HepG2 (cell line): Measurements from ENCODE around the gene CXCL3. TPM values are rescaled to one million over a fixed set of nuclear protein-coding genes. Genes with fewer than 3 reads are reported as not detected.

Experiments
- ATAC-seq: fragments of 200-7000 bp; cut with Tn5 transposase; 3 replicates; pipeline ENCODE4 v1.9.1; 2020; ENCODE audit warnings: mild to moderate bottlenecking, moderate library complexity
- BruUV-seq: library from RNA; stranded (reverse); fragments of 400-500 nt; replicated peaks from 2 replicates; lab custom pipeline; 2021; lab: Mats Ljungman, UMichigan
- CTCF ChIA-PET: fragments of 300-600 bp; formaldehyde crosslinking; extraction: SDS; loops from one replicate; lab custom pipeline; 2021; ENCODE audit warnings: low total read pairs, inconsistent platforms, low intra/inter-chr PET ratio; lab: Yijun Ruan, JAX
- POLR2A ChIA-PET: fragments of 350-600 bp; sonication (Branson Sonifier 250); formaldehyde crosslinking; loops from one replicate; lab custom pipeline; 2020; ENCODE audit warnings: antibody characterized with exemption, inconsistent platforms; lab: Yijun Ruan, JAX
- DNase-seq: peaks from one replicate; pipeline ENCODE4 v3.0.0-alpha.2; 2015; ENCODE audit warnings: low spot score
- FAIRE-seq: peaks from 3 replicates; lab custom pipeline; 2011; peaks lifted over from hg19 to GRCh38; lab: Jason Lieb, UNC
- H2AFZ ChIP-seq: one replicate; pipeline ENCODE4 v1.6.1; 2011; ENCODE audit warnings: low read length, inconsistent platforms
- H3K27ac ChIP-seq: fragments of 300-600 bp; 3 replicates; pipeline ENCODE4 v1.8.0; 2011; ENCODE audit warnings: mixed run types, mild to moderate bottlenecking, mixed read lengths, low read length, inconsistent platforms; ENCODE audit not compliant: insufficient read depth; ENCODE audit errors: extremely low read length
- H3K27me3 ChIP-seq, 2 experiments: fragments of 200-600 bp in 1 of 2; 2 replicates in 1 of 2; 3 replicates in 1 of 2; pipeline versions ENCODE4 v1.6.0 to v1.8.0; 2011; ENCODE audit warnings: low read length in 2 of 2, mild to moderate bottlenecking in 2 of 2, moderate library complexity in 2 of 2, inconsistent platforms in 1 of 2; ENCODE audit not compliant: insufficient read depth in 2 of 2, control insufficient read depth in 1 of 2
- H3K36me3 ChIP-seq, 2 experiments: fragments of 200-600 bp in 1 of 2; replicated peaks in 1 of 2; 2 replicates in 1 of 2; 3 replicates in 1 of 2; pipeline versions ENCODE4 v1.5.1 to v1.8.0; 2011; ENCODE audit warnings: low read length in 2 of 2, inconsistent platforms in 1 of 2; ENCODE audit not compliant: insufficient read depth in 2 of 2, control insufficient read depth in 1 of 2
- H3K4me1 ChIP-seq: 2 replicates; pipeline ENCODE4 v1.5.1; 2012; ENCODE audit warnings: low read length, inconsistent platforms; ENCODE audit not compliant: insufficient read depth
- H3K4me2 ChIP-seq: 2 replicates; pipeline ENCODE4 v1.6.0; 2011; ENCODE audit warnings: low read depth, low read length, inconsistent platforms
- H3K4me3 ChIP-seq, 3 experiments: fragments of 200-600 bp in 1 of 3; sonication (generic), shearing (Covaris generic) in 1 of 3; replicated peaks in 1 of 3; 2 replicates each; pipeline ENCODE4 v1.5.1; 2011 to 2016; ENCODE audit warnings: low read length in 3 of 3, inconsistent platforms in 2 of 3, low read depth in 2 of 3, mild to moderate bottlenecking in 2 of 3, control low read depth in 1 of 3, mixed read lengths in 1 of 3; ENCODE audit not compliant: insufficient read depth in 1 of 3
- H3K79me2 ChIP-seq: one replicate; pipeline ENCODE4 v1.6.1; 2011; ENCODE audit warnings: low read length, inconsistent platforms; ENCODE audit not compliant: insufficient read depth
- H3K9ac ChIP-seq: 2 replicates; pipeline ENCODE4 v1.6.0; 2011; ENCODE audit warnings: mild to moderate bottlenecking, low read depth, low read length, inconsistent platforms; ENCODE audit not compliant: insufficient read depth
- H3K9me3 ChIP-seq: 2 replicates; pipeline ENCODE4 v1.5.1; 2012; ENCODE audit warnings: mild to moderate bottlenecking, low read length
- H4K20me1 ChIP-seq: 2 replicates; pipeline ENCODE4 v1.6.0; 2011; ENCODE audit warnings: inconsistent platforms, mild to moderate bottlenecking, low read length, moderate library complexity; ENCODE audit not compliant: insufficient read depth
- CEBPG ChIP-seq: IDR thresholded peaks from 2 replicates; pipeline ENCODE4 v1.6.1; 2016
- GABPA ChIP-seq, 2 experiments: IDR thresholded peaks; 2 replicates each; pipeline ENCODE4 v1.6.1; 2011 to 2016; ENCODE audit warnings: low read depth in 2 of 2, low read length in 1 of 2, missing biosample characterization in 1 of 2, missing genetic modification characterization in 1 of 2
- GLI4 ChIP-seq: sonication (generic); formaldehyde crosslinking; IDR thresholded peaks from 2 replicates; pipeline ENCODE4 v1.5.1; 2020; ENCODE audit warnings: missing genetic modification reagents, mild to moderate bottlenecking, moderate library complexity, borderline replicate concordance
- HES4 ChIP-seq: sonication (generic); formaldehyde crosslinking; IDR thresholded peaks from 2 replicates; pipeline ENCODE4 v1.9.0; 2021; ENCODE audit warnings: mild to moderate bottlenecking, missing genetic modification reagents, borderline replicate concordance
- HNF4A ChIP-seq: sonication (generic); formaldehyde crosslinking; IDR thresholded peaks from 2 replicates; pipeline ENCODE4 v1.4.0; 2020; ENCODE audit warnings: missing genetic modification reagents
- MAFF ChIP-seq: IDR thresholded peaks from 2 replicates; pipeline ENCODE4 v1.6.1; 2011; ENCODE audit warnings: low read depth, low read length, improper control_type of control experiment
- MAFK ChIP-seq, 2 experiments: IDR thresholded peaks in 1 of 2; conservative IDR thresholded peaks in 1 of 2; 2 replicates each; pipeline ENCODE4 v1.6.1; 2011; ENCODE audit warnings: improper control_type of control experiment in 2 of 2, low read length in 2 of 2
- SRY ChIP-seq: sonication (generic); formaldehyde crosslinking; IDR thresholded peaks from 2 replicates; pipeline ENCODE4 v1.8.0; 2022; ENCODE audit warnings: mild to moderate bottlenecking, missing genetic modification reagents
- WIZ ChIP-seq: sonication (generic); formaldehyde crosslinking; IDR thresholded peaks from 2 replicates; pipeline ENCODE4 v1.5.1; 2020; ENCODE audit warnings: mild to moderate bottlenecking, missing genetic modification reagents
- ZNF142 ChIP-seq: sonication (generic); formaldehyde crosslinking; IDR thresholded peaks from 2 replicates; pipeline ENCODE4 v1.4.0; 2020; ENCODE audit warnings: missing genetic modification reagents
- ZNF263 ChIP-seq: sonication (generic); formaldehyde crosslinking; IDR thresholded peaks from 2 replicates; pipeline ENCODE4 v1.4.0; 2020; ENCODE audit warnings: missing genetic modification reagents
- ZNF484 ChIP-seq: sonication (generic); formaldehyde crosslinking; IDR thresholded peaks from 2 replicates; pipeline ENCODE4 v1.5.1; 2020; ENCODE audit warnings: mild to moderate bottlenecking, low read depth, missing genetic modification reagents, borderline replicate concordance
- ZNF577 ChIP-seq: sonication (generic); formaldehyde crosslinking; IDR thresholded peaks from 2 replicates; pipeline ENCODE4 v1.4.0; 2020; ENCODE audit warnings: mild to moderate bottlenecking, low read depth, missing genetic modification reagents, borderline replicate concordance
- ZNF737 ChIP-seq: sonication (generic); formaldehyde crosslinking; IDR thresholded peaks from 2 replicates; pipeline ENCODE4 v1.5.0; 2020; ENCODE audit warnings: missing genetic modification reagents, mild to moderate bottlenecking, borderline replicate concordance
- ZNF790 ChIP-seq: sonication (generic); formaldehyde crosslinking; IDR thresholded peaks from 2 replicates; pipeline ENCODE4 v1.8.0; 2022; ENCODE audit warnings: missing genetic modification reagents, mild to moderate bottlenecking, borderline replicate concordance
- ZSCAN30 ChIP-seq: sonication (generic); formaldehyde crosslinking; IDR thresholded peaks from 2 replicates; pipeline ENCODE4 v1.5.0; 2020; ENCODE audit warnings: mild to moderate bottlenecking, missing genetic modification reagents
- WGBS: methylation state at CpG from one replicate; pipeline ENCODE4 v1.1.6; 2017; ENCODE audit warnings: low lambda C conversion rate; 5-methylcytosine and 5-hydroxymethylcytosine counted together
- in situ Hi-C: cut with HindIII; loops from 2 replicates; pipeline ENCODE4 v1.10.0; 2017; ENCODE audit warnings: low pct_unique_long_range_greater_than_20kb; ENCODE audit not compliant: extremely low pct_ligation_motif_present
- intact Hi-C: fragments of 100-400 bp; cut with micrococcal nuclease; formaldehyde crosslinking; loops from one replicate; pipeline ENCODE4 v1.10.0; 2022; ENCODE audit not compliant: unreplicated experiment
- polyA plus RNA-seq, 8 experiments: library from polyadenylated mRNA; depleted of rRNA in 3 of 8; stranded (reverse) in 7 of 8; unstranded in 1 of 8; fragments of >200 nt; fragmentation: Illumina TruSeq in 4 of 8; extraction: Trizol in 4 of 8; gene quantifications; 2 replicates each; pipeline versions ENCODE4 v1.2.1 to v1.2.3, GENCODE V29; 2011 to 2016; ENCODE audit warnings: low read depth in 4 of 8, missing spikeins in 1 of 8, mixed read lengths in 1 of 8; ENCODE audit not compliant: insufficient read depth in 1 of 8
- total RNA-seq, 5 experiments: library from RNA; depleted of rRNA; stranded (reverse); fragments of >200 nt; fragmentation: Illumina TruSeq; extraction: Trizol; gene quantifications; 2 replicates each; pipeline ENCODE4 v1.2.3, GENCODE V29; 2016; ENCODE audit warnings: low read depth in 1 of 5
- TF ChIP-seq, protein P1 (sequence below): sonication (generic); formaldehyde crosslinking; IDR thresholded peaks from 2 replicates; pipeline ENCODE4 v1.8.0; 2023; ENCODE audit warnings: mild to moderate bottlenecking, missing genetic modification reagents

The CXCL3 gene
- total and polyA plus RNA-seq, 2 of the 13 experiments (the other 11 are each of a cell fraction or from before 2014, with no cell fraction given) = 0.13 TPM; not detected in 1

- ChIA-PET CTCF (no interaction called here), POLR2A (no interaction called here)
- H3K79me2 ChIP-seq = no peaks in the 10 kb centered on the region
- no peak overlapping the region for H2AFZ ChIP-seq
- no peak overlapping the region for H3K27ac ChIP-seq
- H3K27me3 ChIP-seq = no peaks in the 10 kb centered on the region
- DNase-seq (no peak), ATAC-seq (no peak), FAIRE-seq (no peak)
- no peaks in the 10 kb centered on the region for H3K36me3 ChIP-seq
- no peaks in the 10 kb centered on the region for H3K9me3 ChIP-seq
- no peak overlapping the region for H3K4me3 ChIP-seq
- in situ Hi-C loops = no loop called here
- no peak overlapping the region for H3K9ac ChIP-seq
- H3K4me2 ChIP-seq = no peak overlapping the region
- TF ChIP-seq ZNF484 (no peak), GABPA (IDR thresholded peaks at IDR 0.05; ENCODE audit: low read depth, low read length) (no peak), GABPA (CRISPR knock-in tag; IDR thresholded peaks at IDR 0.05; ENCODE audit: low read depth) (no peak), ZNF737 (CRISPR knock-in tag) (no peak), MAFF (peak; percentile 50), HES4 (no peak), WIZ (CRISPR knock-in tag) (no peak), HNF4A (CRISPR knock-in tag) (no peak), SRY (CRISPR knock-in tag) (no peak), MAFK (conservative IDR thresholded peaks at IDR 0.05 in 1 of 2, IDR thresholded peaks at IDR 0.05 in 1 of 2; ENCODE audit: low read length in 2 of 2) (peak; percentile 58 to 65; a peak in 3 of 4 replicates), ZNF790 (no peak), ZNF577 (CRISPR knock-in tag) (no peak), GLI4 (CRISPR knock-in tag) (no peak), ZNF142 (CRISPR knock-in tag) (no peak), ZSCAN30 (no peak), ZNF263 (CRISPR knock-in tag) (no peak), CEBPG (CRISPR knock-in tag) (no peak)
- TF ChIP-seq, protein P1, sequence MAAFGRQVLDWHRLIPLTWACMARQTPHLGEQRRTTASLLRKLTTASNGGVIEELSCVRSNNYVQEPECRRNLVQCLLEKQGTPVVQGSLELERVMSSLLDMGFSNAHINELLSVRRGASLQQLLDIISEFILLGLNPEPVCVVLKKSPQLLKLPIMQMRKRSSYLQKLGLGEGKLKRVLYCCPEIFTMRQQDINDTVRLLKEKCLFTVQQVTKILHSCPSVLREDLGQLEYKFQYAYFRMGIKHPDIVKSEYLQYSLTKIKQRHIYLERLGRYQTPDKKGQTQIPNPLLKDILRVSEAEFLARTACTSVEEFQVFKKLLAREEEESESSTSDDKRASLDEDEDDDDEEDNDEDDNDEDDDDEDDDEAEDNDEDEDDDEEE (CRISPR knock-in tag) = no peak
- no TSS peak for BruUV-seq
- intact Hi-C loops = no loop called here
- no peaks in the 10 kb centered on the region for H4K20me1 ChIP-seq
- no peaks in the 10 kb centered on the region for H3K4me1 ChIP-seq
- WGBS = 13% methylated on average over 4 of the region's 4 CpGs
Measured at GRCh38 chr4:74012130-74012529, 26.4 kb downstream of the CXCL3 start.
